Measurements from ENCODE around the gene TRPV3.
A peak's percentile ranks its signal among the peaks of the same experiment; 100 is the strongest.

The TRPV3 gene

GRCh38 chr17:3546521-3546920 lies 11.1 kb downstream of the TRPV3 start:
- no peak for DNase-seq

GRCh38 chr17:3545151-3545550 lies 12.5 kb downstream of the TRPV3 start:
- no peak for DNase-seq

- DNase-seq: no peak
Observed at GRCh38 chr17:3544365-3544764, 13.2 kb downstream of the TRPV3 start.

DNA sequence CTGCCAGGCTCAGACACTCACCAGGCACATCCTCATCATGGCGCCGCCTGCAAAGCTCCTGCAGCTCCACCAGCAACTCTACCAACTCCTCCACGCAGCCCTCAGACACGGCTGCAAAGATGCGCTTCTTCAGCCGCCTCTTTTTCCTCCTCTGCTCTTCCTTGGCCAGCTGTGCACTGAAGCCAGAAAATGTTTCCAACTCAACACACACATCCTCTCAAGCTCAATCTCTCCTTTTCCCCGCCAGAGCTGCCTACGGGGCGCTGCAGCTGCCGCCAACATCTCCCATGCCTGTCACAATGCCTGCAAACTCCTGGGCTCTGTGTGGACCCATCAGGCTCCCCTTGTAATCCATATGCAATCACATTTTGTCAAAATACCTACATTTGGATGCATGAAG lies 14.2 kb downstream of the TRPV3 start:
- DNase-seq: no peak

DNA sequence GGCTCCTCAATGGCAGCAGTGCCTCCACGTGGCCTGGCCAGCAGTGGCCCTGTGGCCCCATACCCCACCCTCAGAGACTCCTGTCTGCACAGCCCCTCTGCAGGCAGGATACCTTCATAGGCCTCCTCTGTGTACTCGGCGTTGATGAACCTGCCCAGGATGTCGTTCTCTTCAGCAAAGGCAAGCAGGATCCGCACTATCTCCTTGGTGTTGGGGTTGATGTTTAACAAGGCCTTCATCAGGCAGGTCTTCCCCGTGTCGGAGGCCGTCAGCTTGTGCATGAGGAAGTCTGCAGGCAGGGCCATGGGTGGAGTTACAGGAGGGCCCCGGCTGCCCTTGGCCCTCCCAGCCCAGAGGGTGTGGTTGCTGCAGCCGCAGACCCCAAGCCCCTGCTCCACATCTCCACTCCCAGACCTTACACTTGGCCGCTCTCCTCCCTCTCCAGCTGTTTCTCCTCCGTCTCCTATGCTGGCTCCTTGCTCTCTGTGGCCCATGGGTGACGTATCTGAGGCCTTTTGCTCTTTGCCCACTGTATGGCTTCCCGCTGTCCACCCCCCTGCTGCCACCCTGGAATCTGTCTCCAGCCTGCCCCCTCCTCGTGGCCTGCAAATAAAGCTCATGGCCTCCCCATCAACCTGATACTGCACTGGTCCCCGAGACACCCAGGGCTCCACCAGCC lies 15.1 kb downstream of the TRPV3 start:
- DNase-seq: no peak

DNA sequence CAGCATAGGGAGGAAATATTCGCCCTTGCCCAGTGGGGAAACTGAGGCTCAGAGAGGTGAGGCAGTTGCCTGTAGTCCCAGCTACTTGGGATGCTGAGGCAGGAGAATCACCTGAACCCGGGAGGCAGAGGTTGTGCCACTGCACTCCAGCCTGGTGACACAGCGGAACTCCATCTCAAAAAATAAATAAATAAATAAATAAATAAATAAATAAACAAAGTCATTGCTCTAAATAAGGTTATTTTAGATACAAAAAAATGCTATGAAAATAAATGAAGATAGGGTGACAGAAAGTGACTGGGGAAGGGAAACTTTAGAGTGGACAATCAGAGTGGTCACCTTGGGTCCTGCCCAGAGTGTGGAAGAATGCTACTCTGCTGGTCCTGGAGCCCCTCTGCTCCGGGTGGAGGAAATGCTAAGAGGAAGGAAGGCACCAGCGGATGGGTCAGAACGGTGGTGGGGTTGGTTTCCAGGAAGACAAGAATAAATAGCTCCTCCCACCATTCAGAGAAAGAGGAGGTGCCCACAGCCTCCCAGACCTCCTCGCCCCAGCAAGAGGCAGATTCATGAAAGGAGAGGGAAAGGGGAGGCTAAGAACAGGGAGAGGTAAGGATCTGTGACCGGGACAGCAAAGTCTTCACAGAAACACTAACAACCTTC lies 17.6 kb downstream of the TRPV3 start:
- no peak for DNase-seq

GRCh38 chr17:3536716-3537115 lies 20.9 kb downstream of the TRPV3 start:
- no peak for DNase-seq

DNA sequence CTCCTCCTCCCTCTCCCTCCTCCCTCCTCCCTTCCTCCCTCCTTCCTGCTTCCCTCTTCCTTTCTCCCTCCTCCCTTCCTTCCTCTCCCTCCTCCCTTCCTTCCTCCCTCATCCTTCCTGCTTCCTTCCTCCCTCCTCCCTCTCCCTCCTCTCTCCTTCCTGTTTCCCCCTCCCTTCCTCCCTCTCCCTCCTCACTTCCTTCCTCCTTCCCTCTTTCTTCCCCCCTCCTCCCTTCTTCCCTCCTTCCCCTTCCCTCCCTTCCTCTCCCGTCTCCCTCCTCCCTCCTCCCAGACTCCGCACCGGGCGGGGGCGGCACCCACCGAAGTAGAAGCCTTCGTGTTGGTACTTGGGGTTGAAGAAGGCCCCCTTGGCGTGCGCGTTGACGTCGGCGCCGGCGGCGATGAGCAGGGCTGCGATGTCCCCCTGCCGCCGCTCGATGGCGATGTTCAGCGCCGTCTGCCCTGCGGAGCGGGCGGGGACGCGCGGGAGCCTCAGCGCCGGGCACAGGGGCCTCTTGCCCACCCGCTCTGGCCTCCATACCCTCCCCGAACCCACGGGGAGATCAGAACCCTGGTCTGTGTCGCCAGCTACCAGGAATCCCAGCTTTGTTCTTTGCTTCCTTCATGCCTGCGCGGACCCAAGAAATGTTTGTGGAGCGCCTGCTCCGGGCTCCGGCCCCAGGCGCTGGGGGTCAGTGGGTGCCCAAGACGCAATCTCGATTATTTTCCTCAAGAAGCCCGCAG lies 22.2 kb downstream of the TRPV3 start:
- DNase-seq: peak; percentile 68

DNA sequence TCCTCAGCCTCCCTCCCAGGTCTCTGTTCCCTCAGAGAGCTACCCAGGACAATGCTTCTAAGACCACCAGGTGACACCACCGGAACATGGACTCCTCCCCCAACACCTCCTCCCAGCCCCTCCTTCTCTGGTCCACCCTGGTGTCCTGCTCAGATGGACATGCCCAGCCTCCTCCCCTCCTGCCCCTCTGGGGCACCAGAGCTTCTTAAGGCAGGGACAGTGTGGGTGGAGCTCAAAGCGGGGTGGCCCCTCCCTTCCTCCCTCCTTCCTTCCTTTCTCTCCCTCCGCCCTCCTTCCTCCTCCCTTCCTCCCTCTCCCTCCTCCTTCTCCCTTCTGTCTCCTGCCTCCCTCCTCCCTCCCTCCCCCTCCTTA lies 22.7 kb downstream of the TRPV3 start:
- peak; percentile 29 for DNase-seq

DNA sequence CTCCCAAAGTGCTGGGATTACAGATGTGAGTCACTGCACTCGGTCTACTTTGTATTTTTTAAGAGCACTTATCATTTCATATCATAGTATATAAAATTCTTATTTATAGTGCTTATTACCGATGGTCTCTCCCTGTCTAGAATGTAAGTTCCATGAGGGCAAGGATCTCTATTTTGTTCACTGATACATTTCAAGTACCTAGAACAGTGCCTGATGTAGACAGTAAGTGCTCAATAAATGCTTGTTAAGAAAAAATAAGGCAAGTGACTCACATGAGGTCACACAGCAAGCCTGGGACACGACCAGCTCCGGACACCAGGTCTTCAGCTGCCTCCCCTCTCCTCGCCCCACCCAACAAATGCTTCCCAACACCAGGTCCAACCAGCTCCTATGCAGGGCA lies 23.9 kb downstream of the TRPV3 start:
- DNase-seq: no peak

GRCh38 chr17:3532859-3533142 lies 24.8 kb downstream of the TRPV3 start:
- no peak for DNase-seq

GRCh38 chr17:3532106-3532858 lies 25.3 kb downstream of the TRPV3 start:
- no peak for DNase-seq

DNA sequence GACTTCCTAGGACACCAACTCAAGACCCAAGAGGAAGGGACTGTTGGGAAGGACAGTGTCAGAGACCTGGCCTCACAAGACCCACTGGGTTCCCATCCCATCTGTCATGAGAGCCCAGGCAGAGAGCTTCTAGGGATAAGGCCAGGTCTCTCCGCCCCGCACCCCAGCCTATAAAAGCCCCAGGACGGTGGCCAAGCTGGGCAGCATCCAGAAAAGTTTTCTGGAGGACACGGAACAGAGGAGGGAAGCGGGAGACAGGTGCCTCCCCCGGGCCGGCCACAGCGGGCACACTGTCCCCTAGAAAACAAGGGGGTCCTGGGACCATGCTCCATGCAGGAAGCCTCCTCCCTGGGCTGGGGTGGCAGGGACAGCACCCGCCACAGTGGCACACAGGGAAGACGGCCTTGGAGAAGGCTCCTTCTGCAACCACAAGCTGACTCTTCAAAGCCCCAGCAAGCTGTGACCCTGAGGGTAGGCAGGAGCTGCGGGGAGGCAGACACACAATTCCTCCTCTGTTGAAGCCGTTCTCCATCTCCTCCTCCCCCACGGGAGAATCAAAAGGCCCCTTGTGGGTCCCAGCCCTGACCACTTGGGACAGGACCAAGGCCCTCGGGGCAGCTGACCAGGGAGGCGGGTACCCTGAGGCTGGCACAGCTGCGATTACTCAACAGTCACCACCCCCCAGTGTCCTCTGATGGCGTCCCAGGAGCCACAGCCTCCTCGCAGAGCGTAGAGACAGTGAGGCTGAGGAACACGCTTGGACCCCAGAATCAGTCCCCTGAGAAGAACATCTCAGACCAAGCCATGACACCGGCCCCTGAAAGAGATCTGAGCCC lies 26.1 kb downstream of the TRPV3 start:
- DNase-seq: no peak

GRCh38 chr17:3529817-3530741 lies 27.5 kb downstream of the TRPV3 start:
- no peak for DNase-seq

DNA sequence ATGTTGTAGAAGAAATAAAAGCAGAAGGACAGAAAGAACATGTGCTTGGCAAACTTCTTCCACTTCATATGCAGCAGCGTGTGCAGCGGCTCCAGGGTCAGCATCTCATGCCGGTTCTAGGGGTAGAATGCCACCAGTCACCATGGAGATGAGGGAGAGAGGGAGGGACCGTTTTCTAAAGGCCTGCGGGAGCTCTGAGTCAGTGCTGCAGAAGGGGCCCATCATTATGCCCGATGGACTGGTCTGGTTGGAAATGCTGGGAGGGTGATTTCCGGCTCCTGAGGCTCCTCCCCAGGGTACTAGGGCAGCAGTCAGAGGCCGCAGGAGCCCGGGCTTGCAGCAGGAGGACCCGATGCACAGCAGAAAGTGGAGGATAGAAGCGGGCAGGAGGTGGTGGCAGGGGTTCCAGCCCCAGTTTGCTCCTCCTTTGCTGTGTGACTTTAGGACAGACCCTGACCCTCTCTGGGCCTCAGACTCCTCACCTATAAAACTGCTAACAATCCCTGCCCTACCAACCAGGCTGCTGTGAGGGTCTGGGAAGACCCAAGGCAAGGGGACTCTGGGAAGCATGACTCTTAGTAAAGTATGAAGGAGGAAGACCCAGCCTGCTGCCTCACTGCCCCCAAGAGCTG lies 28.6 kb downstream of the TRPV3 start:
- no peak for DNase-seq

DNA sequence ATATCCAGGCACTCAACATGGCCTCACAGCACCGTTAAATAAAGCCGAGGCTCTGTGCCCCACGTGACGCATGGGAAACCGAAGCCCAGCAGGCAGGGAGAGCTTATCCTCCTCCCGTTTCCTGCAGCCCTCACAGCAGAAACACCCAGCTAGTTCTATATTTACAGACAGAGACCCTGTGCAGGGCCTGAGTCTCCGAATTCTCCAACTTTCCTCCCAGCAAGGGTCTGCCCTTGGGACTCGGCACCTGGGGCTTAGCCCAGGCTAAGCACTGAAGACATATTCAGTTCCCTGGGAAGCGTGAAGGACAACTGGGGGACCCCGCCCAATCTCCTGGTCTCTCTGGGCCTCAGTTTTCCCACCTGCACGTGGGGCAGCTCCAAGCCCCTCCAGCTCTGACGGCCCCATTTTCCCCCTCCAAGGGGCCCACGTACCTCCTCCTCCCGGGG lies 29.2 kb downstream of the TRPV3 start:
- DNase-seq: no peak

GRCh38 chr17:3527896-3528295 lies 29.7 kb downstream of the TRPV3 start:
- no peak for DNase-seq

GRCh38 chr17:3527468-3527867 lies 30.1 kb downstream of the TRPV3 start:
- no peak for DNase-seq

DNA sequence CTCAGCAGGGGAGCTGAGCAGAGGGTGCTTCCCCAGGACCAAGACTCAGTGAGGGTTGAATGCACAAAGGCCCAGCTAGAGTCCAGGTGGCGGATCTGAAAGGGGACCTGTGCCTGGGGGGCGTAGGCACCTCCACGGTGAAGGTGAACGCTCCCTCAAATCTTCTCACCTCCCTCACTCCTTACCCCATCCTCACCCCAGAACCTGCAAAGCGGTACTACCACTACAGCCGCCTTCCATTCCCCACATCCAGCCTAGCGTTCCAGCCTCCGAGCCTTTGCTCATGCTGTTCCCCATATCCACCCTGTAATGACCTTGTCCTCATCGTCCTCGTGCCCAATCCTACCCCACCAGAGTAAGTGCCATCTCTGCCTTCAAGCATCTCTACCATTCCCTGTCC lies 30.6 kb downstream of the TRPV3 start:
- DNase-seq: no peak

GRCh38 chr17:3526491-3526890 lies 31.1 kb downstream of the TRPV3 start:
- no peak for DNase-seq

- DNase-seq: no peak
Observed at GRCh38 chr17:3524024-3524423, 33.6 kb downstream of the TRPV3 start.

All from OCI-M1 (cell line).